ENCODE measurements around the gene SLC7A5.
"Not testable (repeated sequence)": the region's sequence is repeated elsewhere in the genome, so short reads cannot be mapped to it uniquely, and the experiment has no call there.

SLC7A5 gene

GRCh38 chr16:87869879-87870417, 641 bp upstream of the SLC7A5 start:
- Histone ChIP-seq H3K27ac (ENCODE audit: low read depth, low read length) (peak overlapping the region; percentile 95), H3K4me3 (ENCODE audit: low read depth, low read length) (peak overlapping the region; percentile 43), H3K27me3 (ENCODE audit: control insufficient read depth, insufficient read depth, low read length) (peaks cover 46% of the 10 kb centered on the region), H3K9ac (ENCODE audit: low read depth, low read length) (peak overlapping the region; percentile 39; the same call in 1 of the 2 replicates), H3K4me1 (ENCODE audit: control insufficient read depth, insufficient read depth, low read length) (peaks cover 43% of the 10 kb centered on the region)
- not testable (repeated sequence) for H3K9me3 ChIP-seq (ENCODE audit: control insufficient read depth, insufficient read depth, low read length); H3K36me3 ChIP-seq (ENCODE audit: control insufficient read depth, insufficient read depth, low read length)

DNA sequence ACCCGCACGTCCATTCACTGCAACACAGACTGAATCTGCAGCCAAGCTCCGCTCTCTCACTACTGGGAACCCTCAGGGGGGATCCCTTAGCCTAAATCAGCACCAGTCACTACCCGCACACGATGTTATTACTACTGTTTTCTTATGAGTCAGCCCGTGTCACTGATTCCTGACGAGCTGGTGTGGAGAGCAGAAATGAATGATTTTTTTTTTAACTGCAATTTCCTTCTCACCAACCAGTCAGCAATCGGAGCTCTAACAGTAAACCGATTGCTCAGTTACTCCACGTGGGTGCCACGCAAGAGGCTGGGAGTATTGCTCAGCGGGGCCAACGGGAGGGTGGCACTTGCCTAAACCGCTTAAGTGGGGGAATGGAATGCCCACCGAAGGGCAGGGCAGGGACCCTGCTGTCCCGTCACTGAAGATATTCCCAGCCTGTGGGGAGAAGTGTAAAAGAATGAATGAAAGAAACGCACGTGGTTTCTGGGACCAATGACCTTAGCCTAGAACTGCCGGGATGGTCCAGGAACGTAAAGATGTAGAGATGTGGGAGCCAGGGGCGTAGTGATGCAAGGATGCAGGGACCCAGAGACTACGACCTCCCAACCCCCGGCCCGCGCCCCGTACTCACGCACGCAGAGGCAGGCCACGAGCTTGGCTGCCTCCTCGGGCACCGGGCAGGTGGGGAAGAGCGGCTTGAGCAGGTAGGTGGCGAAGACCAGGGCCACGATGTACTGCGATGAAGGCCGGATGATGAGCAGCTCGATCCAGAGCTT, 865 bp downstream of the SLC7A5 start:
- H3K9ac ChIP-seq (ENCODE audit: low read depth, low read length), result peak overlapping the region; percentile 71
- H3K36me3 ChIP-seq (ENCODE audit: control insufficient read depth, insufficient read depth, low read length); H3K27ac ChIP-seq (ENCODE audit: low read depth, low read length); H3K9me3 ChIP-seq (ENCODE audit: control insufficient read depth, insufficient read depth, low read length): not testable (repeated sequence)
- peak overlapping the region; percentile 82 for H3K4me3 ChIP-seq (ENCODE audit: low read depth, low read length)
- peaks cover 56% of the 10 kb centered on the region for H3K27me3 ChIP-seq (ENCODE audit: control insufficient read depth, insufficient read depth, low read length)
- H3K4me1 ChIP-seq (ENCODE audit: control insufficient read depth, insufficient read depth, low read length), result peaks cover 43% of the 10 kb centered on the region

DNA sequence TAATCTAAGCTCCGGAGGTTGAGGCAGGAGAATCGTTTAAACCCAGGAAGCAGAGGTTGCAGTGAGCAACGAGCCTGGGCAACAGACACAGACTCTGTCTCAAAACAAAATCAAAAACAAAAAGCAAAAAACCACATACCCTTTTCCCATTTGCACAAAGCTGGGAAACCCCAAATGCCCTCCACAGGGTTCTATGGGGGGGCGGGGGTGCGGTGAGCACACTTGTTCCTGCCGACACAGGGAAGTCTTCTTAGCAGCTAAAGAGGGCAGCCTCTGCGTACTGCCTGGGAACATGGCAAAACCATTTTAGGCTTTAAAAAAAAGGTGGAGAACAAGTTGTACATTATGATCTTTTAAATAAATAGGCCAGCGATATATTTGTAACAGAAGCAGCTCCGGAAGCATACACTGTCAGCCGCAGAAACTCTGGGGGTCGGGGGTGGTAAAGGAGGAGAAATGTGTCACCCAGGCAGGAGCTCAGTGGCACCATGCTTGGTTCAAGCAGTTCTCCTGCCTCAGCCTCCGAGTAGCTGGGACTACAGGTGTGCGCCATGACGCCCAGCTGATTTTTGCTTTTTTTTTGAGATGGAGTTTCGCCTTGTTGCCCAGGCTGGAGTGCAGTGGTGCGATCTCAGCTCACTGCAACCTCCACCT, 3.3 kb downstream of the SLC7A5 start:
- H3K27ac ChIP-seq (ENCODE audit: low read depth, low read length); H3K9me3 ChIP-seq (ENCODE audit: control insufficient read depth, insufficient read depth, low read length); H3K9ac ChIP-seq (ENCODE audit: low read depth, low read length): not testable (repeated sequence)
- peaks cover 63% of the 10 kb centered on the region for H3K27me3 ChIP-seq (ENCODE audit: control insufficient read depth, insufficient read depth, low read length)
- H3K4me3 ChIP-seq (ENCODE audit: low read depth, low read length), result peak overlapping the region; percentile 35
- peaks cover 12% of the 10 kb centered on the region; the same call in 1 of the 2 replicates for H3K36me3 ChIP-seq (ENCODE audit: control insufficient read depth, insufficient read depth, low read length)
- peaks cover 25% of the 10 kb centered on the region for H3K4me1 ChIP-seq (ENCODE audit: control insufficient read depth, insufficient read depth, low read length)

- no peak overlapping the region for H3K9ac ChIP-seq (ENCODE audit: low read depth, low read length)
- peak overlapping the region; percentile 27; the same call in 1 of the 2 replicates for H3K4me3 ChIP-seq (ENCODE audit: low read depth, low read length)
- no peaks in the 10 kb centered on the region for H3K9me3 ChIP-seq (ENCODE audit: control insufficient read depth, insufficient read depth, low read length)
These were observed 4.8 kb downstream of the SLC7A5 start for GRCh38 chr16:87864331-87864989.

GRCh38 chr16:87863327-87863635, 6.0 kb downstream of the SLC7A5 start:
- H3K9ac ChIP-seq (ENCODE audit: low read depth, low read length); H3K27ac ChIP-seq (ENCODE audit: low read depth, low read length); H3K9me3 ChIP-seq (ENCODE audit: control insufficient read depth, insufficient read depth, low read length); H3K4me3 ChIP-seq (ENCODE audit: low read depth, low read length): not testable (repeated sequence)
- Histone ChIP-seq H3K4me1 (ENCODE audit: control insufficient read depth, insufficient read depth, low read length) (peaks cover 14% of the 10 kb centered on the region), H3K27me3 (ENCODE audit: control insufficient read depth, insufficient read depth, low read length) (peaks cover 53% of the 10 kb centered on the region), H3K36me3 (ENCODE audit: control insufficient read depth, insufficient read depth, low read length) (peaks cover 17% of the 10 kb centered on the region; the same call in 1 of the 2 replicates)

More at GRCh38 chr16:87864331-87864989, 4.8 kb downstream of the SLC7A5 start:
- Histone ChIP-seq H3K36me3 (ENCODE audit: control insufficient read depth, insufficient read depth, low read length) (peaks cover 16% of the 10 kb centered on the region; the same call in 1 of the 2 replicates), H3K4me1 (ENCODE audit: control insufficient read depth, insufficient read depth, low read length) (peaks cover 14% of the 10 kb centered on the region), H3K27me3 (ENCODE audit: control insufficient read depth, insufficient read depth, low read length) (peaks cover 60% of the 10 kb centered on the region), H3K27ac (ENCODE audit: low read depth, low read length) (no peak overlapping the region)

GRCh38 chr16:87862597-87863326, 6.5 kb downstream of the SLC7A5 start:
- H3K9me3 ChIP-seq (ENCODE audit: control insufficient read depth, insufficient read depth, low read length); H3K27ac ChIP-seq (ENCODE audit: low read depth, low read length); H3K4me3 ChIP-seq (ENCODE audit: low read depth, low read length); H3K9ac ChIP-seq (ENCODE audit: low read depth, low read length): not testable (repeated sequence)
- Histone ChIP-seq H3K36me3 (ENCODE audit: control insufficient read depth, insufficient read depth, low read length) (peaks cover 23% of the 10 kb centered on the region; the same call in 1 of the 2 replicates), H3K4me1 (ENCODE audit: control insufficient read depth, insufficient read depth, low read length) (peaks cover 14% of the 10 kb centered on the region), H3K27me3 (ENCODE audit: control insufficient read depth, insufficient read depth, low read length) (peaks cover 48% of the 10 kb centered on the region)

DNA sequence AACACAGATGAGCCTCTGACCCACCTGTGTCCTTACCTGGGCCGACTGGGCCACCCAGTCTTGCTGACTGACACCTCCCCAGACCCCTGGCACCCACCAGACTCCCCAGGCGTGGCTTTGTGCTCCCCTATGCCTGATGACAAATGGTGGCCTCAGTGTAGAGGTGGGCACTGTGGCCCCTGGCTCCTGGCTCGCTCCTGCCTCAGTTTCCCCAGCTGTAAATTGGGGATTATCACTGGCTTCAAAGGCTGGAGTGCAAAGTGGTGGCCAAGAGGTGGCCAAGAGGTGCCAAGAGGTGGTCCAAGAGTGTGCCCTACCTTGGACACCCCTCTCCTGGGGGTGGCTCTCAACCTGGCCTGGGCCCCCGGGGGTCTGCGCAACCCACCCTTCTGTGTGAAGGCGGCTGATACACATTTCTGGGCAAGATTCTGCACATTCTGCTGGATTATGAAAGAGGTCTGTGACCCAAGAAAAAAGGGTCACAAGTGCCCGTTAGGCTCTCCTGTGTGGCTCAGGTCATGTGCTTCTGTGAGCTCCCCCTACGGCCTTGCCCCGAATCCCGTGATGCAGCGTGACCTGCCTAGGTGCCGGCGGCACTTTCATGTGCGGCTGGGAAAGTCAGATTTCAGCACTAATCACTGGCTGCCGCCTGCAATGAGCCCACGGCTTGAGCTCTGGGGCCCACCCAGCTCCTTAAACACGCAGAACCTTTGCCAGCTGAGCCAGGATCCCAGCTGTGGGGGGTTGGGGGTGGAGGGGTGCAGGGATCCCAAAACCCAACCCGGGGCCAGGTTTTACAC, 7.8 kb downstream of the SLC7A5 start:
- not testable (repeated sequence) for H3K4me3 ChIP-seq (ENCODE audit: low read depth, low read length); H3K9ac ChIP-seq (ENCODE audit: low read depth, low read length); H3K9me3 ChIP-seq (ENCODE audit: control insufficient read depth, insufficient read depth, low read length); H3K27ac ChIP-seq (ENCODE audit: low read depth, low read length)
- peaks cover 36% of the 10 kb centered on the region for H3K27me3 ChIP-seq (ENCODE audit: control insufficient read depth, insufficient read depth, low read length)
- peaks cover 24% of the 10 kb centered on the region; the same call in 1 of the 2 replicates for H3K36me3 ChIP-seq (ENCODE audit: control insufficient read depth, insufficient read depth, low read length)
- H3K4me1 ChIP-seq (ENCODE audit: control insufficient read depth, insufficient read depth, low read length), result peaks cover 14% of the 10 kb centered on the region

DNA sequence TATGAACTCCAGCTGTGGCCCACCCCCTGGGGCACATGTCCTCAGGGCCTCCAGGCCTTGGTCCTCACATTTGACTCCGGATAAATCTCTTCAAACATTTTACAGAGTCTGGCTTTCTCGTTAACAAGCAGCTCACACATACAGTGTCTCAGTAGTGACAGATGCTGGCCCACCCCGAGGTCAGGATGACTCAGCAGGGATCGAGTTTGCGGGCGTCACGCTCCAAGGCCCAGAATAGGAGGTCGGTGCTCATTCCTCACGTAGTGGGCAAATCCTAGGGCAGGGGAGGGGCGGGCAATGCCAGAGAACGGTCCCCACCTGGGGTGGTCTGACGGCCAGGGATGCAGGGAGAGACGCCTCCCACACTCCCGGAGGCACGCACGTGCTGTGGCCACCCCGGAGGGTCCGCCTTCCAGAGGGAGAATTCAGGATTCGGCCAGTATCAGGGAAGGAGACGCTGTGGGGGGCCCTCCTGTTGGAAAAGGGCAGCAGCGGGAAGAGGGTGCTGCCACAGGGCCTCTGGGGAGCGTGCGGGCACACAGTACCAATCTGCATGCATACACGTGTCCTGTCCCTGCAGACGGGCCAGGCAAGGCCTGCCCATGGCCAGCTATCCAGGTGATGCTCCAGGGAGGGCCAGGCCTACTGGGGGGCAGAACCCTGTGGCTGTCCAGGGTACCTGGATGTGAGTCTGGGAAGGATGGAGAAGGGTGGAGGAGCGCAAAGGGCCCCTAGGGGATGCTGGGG, 8.6 kb downstream of the SLC7A5 start:
- Histone ChIP-seq H3K27ac (ENCODE audit: low read depth, low read length) (no peak overlapping the region), H3K9ac (ENCODE audit: low read depth, low read length) (no peak overlapping the region), H3K27me3 (ENCODE audit: control insufficient read depth, insufficient read depth, low read length) (peaks cover 29% of the 10 kb centered on the region), H3K4me1 (ENCODE audit: control insufficient read depth, insufficient read depth, low read length) (peaks cover 12% of the 10 kb centered on the region), H3K36me3 (ENCODE audit: control insufficient read depth, insufficient read depth, low read length) (peaks cover 23% of the 10 kb centered on the region; the same call in 1 of the 2 replicates), H3K4me3 (ENCODE audit: low read depth, low read length) (no peak overlapping the region), H3K9me3 (ENCODE audit: control insufficient read depth, insufficient read depth, low read length) (no peaks in the 10 kb centered on the region)

DNA sequence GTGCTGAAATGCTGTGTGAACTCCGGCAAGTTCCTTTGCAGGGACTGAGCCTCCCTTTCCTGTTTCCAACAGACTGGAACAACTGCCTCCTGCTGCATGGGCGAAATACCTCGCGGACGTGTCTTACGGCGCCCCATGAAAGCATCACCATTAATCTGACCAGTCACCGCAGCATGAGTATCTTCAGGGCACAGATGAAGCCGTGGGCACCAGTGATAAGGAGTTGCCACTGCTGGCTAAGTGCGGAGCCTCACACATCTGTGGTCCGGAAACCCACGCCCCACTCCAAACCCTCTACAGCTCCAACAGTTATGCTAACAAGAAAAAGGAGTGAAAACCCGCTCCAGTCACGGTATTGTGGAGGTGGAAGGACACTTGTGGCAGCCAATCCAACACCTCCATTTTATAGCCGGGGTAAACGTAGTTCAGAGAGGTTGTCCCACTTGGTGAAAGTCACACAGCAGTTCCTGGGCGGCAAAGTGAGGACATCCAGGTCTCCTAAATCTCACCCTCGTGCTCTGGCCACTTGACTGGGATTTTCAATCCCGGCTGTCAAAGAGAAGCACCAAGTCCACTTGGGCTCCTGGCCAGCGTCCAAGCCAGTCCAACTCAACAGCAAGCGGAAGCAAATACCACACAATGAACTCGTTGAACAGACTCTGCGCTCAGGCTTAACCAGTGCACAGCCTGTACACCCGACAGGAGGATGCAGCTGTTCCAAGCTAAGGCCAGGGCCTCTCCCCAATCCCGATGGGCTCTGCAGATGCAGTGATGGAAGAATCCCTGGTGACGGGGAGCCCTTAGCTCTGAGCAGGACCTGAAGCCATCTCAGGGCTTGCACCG, 10.9 kb downstream of the SLC7A5 start:
- not testable (repeated sequence) for H3K4me3 ChIP-seq (ENCODE audit: low read depth, low read length); H3K9ac ChIP-seq (ENCODE audit: low read depth, low read length)

More for the DNA sequence above, 10.9 kb downstream of the SLC7A5 start:
- H3K4me1 ChIP-seq (ENCODE audit: control insufficient read depth, insufficient read depth, low read length); H3K27ac ChIP-seq (ENCODE audit: low read depth, low read length); H3K9me3 ChIP-seq (ENCODE audit: control insufficient read depth, insufficient read depth, low read length): not testable (repeated sequence)
- peaks cover 25% of the 10 kb centered on the region; the same call in 1 of the 2 replicates for H3K36me3 ChIP-seq (ENCODE audit: control insufficient read depth, insufficient read depth, low read length)
- H3K27me3 ChIP-seq (ENCODE audit: control insufficient read depth, insufficient read depth, low read length), result peaks cover 11% of the 10 kb centered on the region

Measured in HUES48 (cell line).